ENCODE data around the gene TIMP4.

- TF ChIP-seq, protein P1, sequence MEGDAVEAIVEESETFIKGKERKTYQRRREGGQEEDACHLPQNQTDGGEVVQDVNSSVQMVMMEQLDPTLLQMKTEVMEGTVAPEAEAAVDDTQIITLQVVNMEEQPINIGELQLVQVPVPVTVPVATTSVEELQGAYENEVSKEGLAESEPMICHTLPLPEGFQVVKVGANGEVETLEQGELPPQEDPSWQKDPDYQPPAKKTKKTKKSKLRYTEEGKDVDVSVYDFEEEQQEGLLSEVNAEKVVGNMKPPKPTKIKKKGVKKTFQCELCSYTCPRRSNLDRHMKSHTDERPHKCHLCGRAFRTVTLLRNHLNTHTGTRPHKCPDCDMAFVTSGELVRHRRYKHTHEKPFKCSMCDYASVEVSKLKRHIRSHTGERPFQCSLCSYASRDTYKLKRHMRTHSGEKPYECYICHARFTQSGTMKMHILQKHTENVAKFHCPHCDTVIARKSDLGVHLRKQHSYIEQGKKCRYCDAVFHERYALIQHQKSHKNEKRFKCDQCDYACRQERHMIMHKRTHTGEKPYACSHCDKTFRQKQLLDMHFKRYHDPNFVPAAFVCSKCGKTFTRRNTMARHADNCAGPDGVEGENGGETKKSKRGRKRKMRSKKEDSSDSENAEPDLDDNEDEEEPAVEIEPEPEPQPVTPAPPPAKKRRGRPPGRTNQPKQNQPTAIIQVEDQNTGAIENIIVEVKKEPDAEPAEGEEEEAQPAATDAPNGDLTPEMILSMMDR (optimal IDR thresholded peaks at IDR 0.05 in 1 of 3, IDR thresholded peaks at IDR 0.05 in 1 of 3, conservative IDR thresholded peaks at IDR 0.05 in 1 of 3; ENCODE audit: extremely low read depth in 1 of 3, insufficient read depth in 2 of 3, low read length in 3 of 3) = no peak
- no peak for TF ChIP-seq EZH2 (IDR thresholded peaks at IDR 0.05; ENCODE audit: low read length)
Measured at GRCh38 chr3:12178091-12178820, 19.5 kb upstream of the TIMP4 start.
